Measurements from ENCODE around the gene SRBD1. TPM values are rescaled to one million over a fixed set of nuclear protein-coding genes. Genes with fewer than 3 reads are reported as not detected.

SRBD1 gene
- total RNA-seq, 1 experiment from 2014 or later, result 14.4 TPM

DNA sequence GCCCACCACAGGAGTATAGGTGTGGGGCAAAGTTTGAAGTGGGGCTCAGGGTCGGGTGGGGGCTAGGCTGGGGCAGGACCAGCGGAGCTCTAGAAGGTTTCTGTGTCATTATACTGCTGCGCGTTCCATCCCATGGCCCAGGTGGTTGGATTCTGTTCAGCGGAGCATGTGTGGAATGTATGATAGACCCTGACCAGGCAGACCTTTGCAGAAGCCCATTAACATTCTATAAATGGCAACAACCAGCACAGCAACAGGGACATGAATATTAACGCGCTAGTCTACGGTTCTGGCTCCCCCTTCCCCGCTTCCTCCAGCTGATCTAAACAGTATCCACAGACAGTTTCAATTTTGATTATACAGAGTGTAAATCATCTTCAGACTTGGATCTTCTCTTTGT lies 36.3 kb upstream of the SRBD1 start:
- Mint-ChIP-seq H3K9me3 (ENCODE audit: low read depth, unreplicated experiment) (no peaks in the 10 kb centered on the region), H3K4me1 (ENCODE audit: low read depth, unreplicated experiment) (peaks cover 24% of the 10 kb centered on the region), H3K36me3 (ENCODE audit: insufficient read depth, unreplicated experiment) (peaks cover 37% of the 10 kb centered on the region), H3K27ac (ENCODE audit: unreplicated experiment) (no peak overlapping the region), H3K27me3 (ENCODE audit: unreplicated experiment) (peaks cover 12% of the 10 kb centered on the region), H3K4me3 (ENCODE audit: low read depth, unreplicated experiment) (no peak overlapping the region)
- TF ChIP-seq, protein P1, sequence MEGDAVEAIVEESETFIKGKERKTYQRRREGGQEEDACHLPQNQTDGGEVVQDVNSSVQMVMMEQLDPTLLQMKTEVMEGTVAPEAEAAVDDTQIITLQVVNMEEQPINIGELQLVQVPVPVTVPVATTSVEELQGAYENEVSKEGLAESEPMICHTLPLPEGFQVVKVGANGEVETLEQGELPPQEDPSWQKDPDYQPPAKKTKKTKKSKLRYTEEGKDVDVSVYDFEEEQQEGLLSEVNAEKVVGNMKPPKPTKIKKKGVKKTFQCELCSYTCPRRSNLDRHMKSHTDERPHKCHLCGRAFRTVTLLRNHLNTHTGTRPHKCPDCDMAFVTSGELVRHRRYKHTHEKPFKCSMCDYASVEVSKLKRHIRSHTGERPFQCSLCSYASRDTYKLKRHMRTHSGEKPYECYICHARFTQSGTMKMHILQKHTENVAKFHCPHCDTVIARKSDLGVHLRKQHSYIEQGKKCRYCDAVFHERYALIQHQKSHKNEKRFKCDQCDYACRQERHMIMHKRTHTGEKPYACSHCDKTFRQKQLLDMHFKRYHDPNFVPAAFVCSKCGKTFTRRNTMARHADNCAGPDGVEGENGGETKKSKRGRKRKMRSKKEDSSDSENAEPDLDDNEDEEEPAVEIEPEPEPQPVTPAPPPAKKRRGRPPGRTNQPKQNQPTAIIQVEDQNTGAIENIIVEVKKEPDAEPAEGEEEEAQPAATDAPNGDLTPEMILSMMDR (IDR thresholded peaks at IDR 0.05; ENCODE audit: unreplicated experiment), result no peak
- no peak for DNase-seq
- intact Hi-C loops (cut with micrococcal nuclease; ENCODE audit: unreplicated experiment), result no loop called here
- CTCF ChIA-PET, result no interaction called here
- BruUV-seq (replicated peaks), result no TSS peak

GRCh38 chr2:45646289-45646688 lies 35.2 kb upstream of the SRBD1 start:
- intact Hi-C loops (cut with micrococcal nuclease; ENCODE audit: unreplicated experiment), result no loop called here
- Mint-ChIP-seq H3K4me1 (ENCODE audit: low read depth, unreplicated experiment) (peaks cover 24% of the 10 kb centered on the region), H3K27me3 (ENCODE audit: unreplicated experiment) (peaks cover 22% of the 10 kb centered on the region), H3K9me3 (ENCODE audit: low read depth, unreplicated experiment) (no peaks in the 10 kb centered on the region), H3K36me3 (ENCODE audit: insufficient read depth, unreplicated experiment) (peaks cover 26% of the 10 kb centered on the region), H3K4me3 (ENCODE audit: low read depth, unreplicated experiment) (no peak overlapping the region), H3K27ac (ENCODE audit: unreplicated experiment) (no peak overlapping the region)
- BruUV-seq (replicated peaks), result no TSS peak
- CTCF ChIA-PET, result interaction anchor here (0.5 kb wide), 1 partner anchor 202 kb away, joined by 3 read pairs; no protein-coding TSS in a partner anchor
- no peak for DNase-seq
- TF ChIP-seq, protein P1 (IDR thresholded peaks at IDR 0.05; ENCODE audit: unreplicated experiment), result no peak

DNA sequence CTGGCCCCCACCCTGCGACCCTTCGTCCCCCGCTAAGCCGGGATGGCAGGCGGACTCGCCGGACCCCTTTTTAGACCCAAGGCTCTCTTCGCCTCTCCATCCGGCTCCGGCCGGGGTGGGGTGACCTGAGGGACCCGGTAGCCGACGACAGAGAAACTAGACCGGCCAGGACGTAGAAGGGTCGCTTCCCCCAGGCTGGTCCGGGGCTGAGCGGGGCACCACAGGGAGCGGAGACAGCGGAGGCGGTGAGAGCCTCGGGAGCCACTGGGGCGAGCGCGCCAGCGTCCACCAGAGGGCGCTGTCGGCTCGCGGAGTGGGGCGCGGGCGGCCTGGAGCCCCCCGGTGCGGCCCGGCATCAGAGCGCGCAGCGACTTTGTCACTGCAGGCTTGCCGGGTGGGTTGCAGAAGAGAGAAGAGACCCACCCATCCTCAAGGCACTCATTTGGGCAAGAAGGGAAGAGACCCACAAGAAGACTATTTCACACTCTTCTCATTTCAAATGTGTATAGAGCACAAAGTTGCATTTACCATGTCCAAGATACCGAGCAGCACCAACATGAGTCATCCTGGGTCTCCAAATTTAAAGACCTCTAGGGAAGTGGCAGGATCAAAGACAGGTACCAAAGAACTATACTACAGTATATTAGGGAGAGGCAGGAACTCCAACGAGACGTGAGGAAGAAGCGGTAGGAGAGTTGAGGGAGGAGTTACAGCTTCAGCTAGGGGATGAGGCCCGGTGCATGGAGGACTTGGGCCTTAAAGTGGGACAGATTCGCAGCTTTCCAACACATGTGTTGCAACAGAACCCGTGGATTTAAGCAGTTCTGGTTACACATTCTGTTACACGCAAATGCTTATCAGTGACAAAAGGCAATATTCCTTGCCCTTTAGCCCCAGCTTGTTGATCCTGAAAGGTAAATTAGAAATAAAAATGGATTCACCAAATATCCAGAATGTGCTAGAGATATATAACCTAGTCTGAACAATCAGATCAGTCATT lies 32.8 kb upstream of the SRBD1 start:
- Mint-ChIP-seq H3K4me3 (ENCODE audit: low read depth, unreplicated experiment) (peak overlapping the region; percentile 76), H3K27me3 (ENCODE audit: unreplicated experiment) (peaks cover 47% of the 10 kb centered on the region), H3K4me1 (ENCODE audit: low read depth, unreplicated experiment) (peaks cover 24% of the 10 kb centered on the region), H3K9me3 (ENCODE audit: low read depth, unreplicated experiment) (no peaks in the 10 kb centered on the region), H3K36me3 (ENCODE audit: insufficient read depth, unreplicated experiment) (peaks cover 4% of the 10 kb centered on the region), H3K27ac (ENCODE audit: unreplicated experiment) (peak overlapping the region; percentile 49)
- DNase-seq, result peak; percentile 83
- BruUV-seq (replicated peaks), result no TSS peak
- CTCF ChIA-PET, result interaction anchor here (0.7 to 1.2 kb wide), 3 partner anchors 135 to 292 kb away, joined by 3 to 4 read pairs (median 3); no protein-coding TSS in a partner anchor
- TF ChIP-seq, protein P1 (IDR thresholded peaks at IDR 0.05; ENCODE audit: unreplicated experiment), result peak; percentile 98
- intact Hi-C loops (cut with micrococcal nuclease; ENCODE audit: unreplicated experiment), result loop anchor here (1.0 kb wide), 1 partner anchor 292 kb away; no protein-coding TSS in a partner anchor

DNA sequence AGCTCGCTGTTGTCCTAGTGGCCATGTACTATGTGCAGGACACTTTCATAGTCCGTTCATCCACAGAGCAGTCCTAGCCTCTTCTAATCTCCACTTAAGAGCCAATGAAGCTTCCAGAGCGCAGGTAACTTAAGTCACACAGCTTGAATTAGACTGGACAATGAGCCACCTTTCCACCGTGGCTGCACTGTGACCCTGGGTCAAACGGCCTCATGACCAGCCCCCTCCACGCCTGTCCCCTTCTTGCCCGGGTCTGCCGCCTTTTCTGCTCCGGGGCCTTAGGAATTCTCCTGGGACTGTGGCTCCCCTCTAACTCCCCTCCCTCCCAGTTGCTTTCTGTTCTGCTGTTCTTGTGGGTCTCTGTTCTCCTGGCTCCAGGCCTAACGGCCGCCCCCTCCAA lies 32.0 kb upstream of the SRBD1 start:
- H3K4me3 Mint-ChIP-seq (ENCODE audit: low read depth, unreplicated experiment), result peak overlapping the region; percentile 76
- DNase-seq, result no peak
- peaks cover 20% of the 10 kb centered on the region for H3K4me1 Mint-ChIP-seq (ENCODE audit: low read depth, unreplicated experiment)
- H3K9me3 Mint-ChIP-seq (ENCODE audit: low read depth, unreplicated experiment), result no peaks in the 10 kb centered on the region
- peak overlapping the region; percentile 49 for H3K27ac Mint-ChIP-seq (ENCODE audit: unreplicated experiment)
- peaks cover 4% of the 10 kb centered on the region for H3K36me3 Mint-ChIP-seq (ENCODE audit: insufficient read depth, unreplicated experiment)
- BruUV-seq (replicated peaks), result no TSS peak
- TF ChIP-seq, protein P1 (IDR thresholded peaks at IDR 0.05; ENCODE audit: unreplicated experiment), result no peak
- peaks cover 49% of the 10 kb centered on the region for H3K27me3 Mint-ChIP-seq (ENCODE audit: unreplicated experiment)
- CTCF ChIA-PET, result interaction anchor here (1.2 kb wide), 1 partner anchor 136 kb away, joined by 4 read pairs; no protein-coding TSS in a partner anchor
- intact Hi-C loops (cut with micrococcal nuclease; ENCODE audit: unreplicated experiment), result no loop called here
